NCI-H1436 treated with DMSO at 0.1 percent for 48 hours (cell line): Measurements from ENCODE around the gene NFIL3.

Experiments
- DNase-seq: peaks from one replicate; lab custom pipeline; 2025; lab: John Stamatoyannopoulos, UW

The NFIL3 gene

GRCh38 chr9:91359734-91360470, 63.7 kb downstream of the NFIL3 start:
- DNase-seq: no peak

DNA sequence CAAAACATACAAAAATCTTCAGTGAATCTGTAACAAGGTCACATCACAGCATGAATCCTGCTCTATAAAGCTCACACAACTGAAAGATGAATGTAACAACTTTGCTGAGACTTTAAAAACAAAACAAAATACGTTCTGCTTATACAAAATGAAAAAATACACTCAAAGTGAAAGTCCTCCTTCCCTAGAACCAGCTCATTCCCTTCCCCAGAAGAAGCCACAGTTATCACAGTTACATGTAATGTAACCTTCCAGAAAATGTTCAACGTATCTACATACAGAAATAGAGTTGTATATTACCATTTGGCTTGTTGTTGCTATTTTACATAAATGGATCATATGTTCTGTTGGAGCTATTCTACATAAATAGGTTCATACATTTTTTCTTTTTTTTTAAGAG, 64.5 kb downstream of the NFIL3 start:
- DNase-seq: no peak
